Measurements from ENCODE around the gene RAPGEF2. TPM values are rescaled to one million over a fixed set of nuclear protein-coding genes. Genes with fewer than 3 reads are reported as not detected.
A peak's percentile ranks its signal among the peaks of the same experiment; 100 is the strongest.

Gene RAPGEF2
- total RNA-seq, 1 donor = 50.3 TPM

DNA sequence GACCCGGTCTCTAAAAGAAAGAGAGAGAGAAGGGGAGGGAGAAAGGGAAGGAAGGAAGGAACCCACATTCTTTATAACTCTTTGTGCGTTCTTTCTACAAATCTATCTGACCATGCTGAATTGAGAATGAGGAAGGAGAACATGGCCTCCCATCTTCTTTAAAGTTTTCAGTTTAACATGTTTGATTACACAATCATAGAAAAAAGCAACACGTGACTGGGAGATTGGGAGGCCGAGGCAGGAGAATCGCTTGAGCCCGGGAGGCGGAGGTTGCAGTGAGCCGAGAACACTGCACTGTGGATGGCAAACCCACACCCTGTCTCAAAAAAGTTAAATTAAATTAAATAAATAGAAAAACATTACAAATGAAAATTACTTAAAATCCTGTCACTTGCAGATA, 254.5 kb downstream of the RAPGEF2 start:
- Histone ChIP-seq H3K4me1 (ENCODE audit: insufficient read depth, low read length) (peaks cover 22% of the 10 kb centered on the region), H3K9me3 (ENCODE audit: low read depth, low read length) (no peaks in the 10 kb centered on the region), H3K4me2 (ENCODE audit: insufficient read depth, low read length) (no peak overlapping the region), H3K4me3 (ENCODE audit: insufficient read depth, low read length) (no peak overlapping the region), H3K79me2 (ENCODE audit: insufficient read depth, low read length) (no peaks in the 10 kb centered on the region), H2AFZ (ENCODE audit: low read length) (no peak overlapping the region), H3K36me3 (ENCODE audit: insufficient read depth, low read length) (peaks cover 16% of the 10 kb centered on the region), H4K20me1 (ENCODE audit: insufficient read depth, low read length) (no peaks in the 10 kb centered on the region), H3K27ac (ENCODE audit: low read depth, low read length) (peak overlapping the region; percentile 88), H3K27me3 (ENCODE audit: insufficient read depth, low read length) (no peaks in the 10 kb centered on the region)
- TF ChIP-seq, protein P1, sequence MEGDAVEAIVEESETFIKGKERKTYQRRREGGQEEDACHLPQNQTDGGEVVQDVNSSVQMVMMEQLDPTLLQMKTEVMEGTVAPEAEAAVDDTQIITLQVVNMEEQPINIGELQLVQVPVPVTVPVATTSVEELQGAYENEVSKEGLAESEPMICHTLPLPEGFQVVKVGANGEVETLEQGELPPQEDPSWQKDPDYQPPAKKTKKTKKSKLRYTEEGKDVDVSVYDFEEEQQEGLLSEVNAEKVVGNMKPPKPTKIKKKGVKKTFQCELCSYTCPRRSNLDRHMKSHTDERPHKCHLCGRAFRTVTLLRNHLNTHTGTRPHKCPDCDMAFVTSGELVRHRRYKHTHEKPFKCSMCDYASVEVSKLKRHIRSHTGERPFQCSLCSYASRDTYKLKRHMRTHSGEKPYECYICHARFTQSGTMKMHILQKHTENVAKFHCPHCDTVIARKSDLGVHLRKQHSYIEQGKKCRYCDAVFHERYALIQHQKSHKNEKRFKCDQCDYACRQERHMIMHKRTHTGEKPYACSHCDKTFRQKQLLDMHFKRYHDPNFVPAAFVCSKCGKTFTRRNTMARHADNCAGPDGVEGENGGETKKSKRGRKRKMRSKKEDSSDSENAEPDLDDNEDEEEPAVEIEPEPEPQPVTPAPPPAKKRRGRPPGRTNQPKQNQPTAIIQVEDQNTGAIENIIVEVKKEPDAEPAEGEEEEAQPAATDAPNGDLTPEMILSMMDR (IDR thresholded peaks at IDR 0.05; ENCODE audit: extremely low read depth, low read depth, low read length) = no peak
- no peak for DNase-seq (ENCODE audit: insufficient read length, low spot score, missing footprints)

DNA sequence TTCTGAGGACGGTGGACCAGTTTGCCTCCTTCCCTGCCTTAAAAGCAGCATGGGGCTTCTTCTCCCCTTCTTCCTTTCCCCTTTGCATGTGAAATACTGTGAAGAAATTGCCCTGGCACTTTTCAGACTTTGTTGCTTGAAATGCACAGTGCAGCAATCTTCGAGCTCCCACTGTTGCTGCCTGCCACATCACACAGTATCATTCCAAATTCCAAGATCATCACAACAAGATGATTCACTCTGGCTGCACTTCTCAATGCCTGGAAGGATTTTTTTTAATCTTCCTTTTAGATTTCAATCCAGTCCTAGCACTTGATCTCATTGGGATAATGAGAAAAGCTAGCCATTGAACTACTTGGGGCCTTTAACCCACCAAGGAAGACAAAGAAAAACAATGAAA, 255.3 kb downstream of the RAPGEF2 start:
- peak overlapping the region; percentile 63 for H2AFZ ChIP-seq (ENCODE audit: low read length)
- H3K36me3 ChIP-seq (ENCODE audit: insufficient read depth, low read length) = peaks cover 12% of the 10 kb centered on the region
- H3K9me3 ChIP-seq (ENCODE audit: low read depth, low read length) = no peaks in the 10 kb centered on the region
- TF ChIP-seq, protein P1 (IDR thresholded peaks at IDR 0.05; ENCODE audit: extremely low read depth, low read depth, low read length) = no peak
- no peaks in the 10 kb centered on the region for H3K79me2 ChIP-seq (ENCODE audit: insufficient read depth, low read length)
- no peaks in the 10 kb centered on the region for H3K27me3 ChIP-seq (ENCODE audit: insufficient read depth, low read length)
- H3K27ac ChIP-seq (ENCODE audit: low read depth, low read length) = peak overlapping the region; percentile 88
- peak; percentile 83 for DNase-seq (ENCODE audit: insufficient read length, low spot score, missing footprints)
- H3K4me2 ChIP-seq (ENCODE audit: insufficient read depth, low read length) = peak overlapping the region; percentile 71
- H4K20me1 ChIP-seq (ENCODE audit: insufficient read depth, low read length) = no peaks in the 10 kb centered on the region
- peaks cover 22% of the 10 kb centered on the region for H3K4me1 ChIP-seq (ENCODE audit: insufficient read depth, low read length)
- no peak overlapping the region for H3K4me3 ChIP-seq (ENCODE audit: insufficient read depth, low read length)

DNA sequence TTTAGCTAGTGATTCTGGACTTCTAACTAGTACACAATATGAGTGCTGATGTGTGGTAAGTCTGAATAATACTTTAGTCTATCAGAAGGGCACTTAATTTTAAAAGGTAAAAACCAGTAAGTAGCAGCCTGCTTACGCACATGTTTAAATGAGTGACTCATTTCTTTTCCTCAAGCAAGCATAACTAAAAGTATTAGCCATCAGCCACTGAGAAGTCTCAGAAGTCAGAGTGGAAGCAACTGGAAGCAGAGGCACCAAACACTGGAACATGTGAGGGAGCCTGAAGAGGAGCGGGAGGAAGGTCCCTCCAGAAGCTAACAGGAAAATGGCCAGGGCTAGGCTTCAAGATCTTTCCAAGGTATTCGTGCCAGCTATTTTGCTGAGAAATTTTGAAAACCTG, 257.7 kb downstream of the RAPGEF2 start:
- no peak for DNase-seq (ENCODE audit: insufficient read length, low spot score, missing footprints)

DNA sequence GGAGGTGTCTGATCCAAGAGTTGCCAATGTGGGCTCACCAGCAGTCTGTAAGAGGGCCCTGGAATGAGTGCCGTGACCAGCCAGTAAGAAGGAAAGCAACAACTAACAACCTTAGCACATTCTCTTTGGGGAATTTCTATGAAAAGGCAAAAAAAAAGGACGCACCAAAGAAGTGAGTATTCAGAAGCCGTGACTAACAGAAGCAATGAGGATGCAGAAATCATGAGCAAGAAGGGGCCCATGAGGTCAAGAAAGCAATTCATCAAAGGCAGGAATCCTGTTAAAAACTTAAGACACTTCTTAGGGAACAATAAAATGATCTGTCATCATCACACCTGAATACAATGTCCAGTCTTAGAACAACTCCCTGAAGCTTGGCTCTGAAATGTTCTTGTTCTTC, 260.5 kb downstream of the RAPGEF2 start:
- no peak overlapping the region for H2AFZ ChIP-seq (ENCODE audit: low read length)
- H3K4me1 ChIP-seq (ENCODE audit: insufficient read depth, low read length) = peaks cover 20% of the 10 kb centered on the region
- no peaks in the 10 kb centered on the region for H3K9me3 ChIP-seq (ENCODE audit: low read depth, low read length)
- no peak overlapping the region for H3K27ac ChIP-seq (ENCODE audit: low read depth, low read length)
- H4K20me1 ChIP-seq (ENCODE audit: insufficient read depth, low read length) = no peaks in the 10 kb centered on the region
- H3K4me3 ChIP-seq (ENCODE audit: insufficient read depth, low read length) = no peak overlapping the region
- H3K27me3 ChIP-seq (ENCODE audit: insufficient read depth, low read length) = no peaks in the 10 kb centered on the region
- H3K36me3 ChIP-seq (ENCODE audit: insufficient read depth, low read length) = no peaks in the 10 kb centered on the region
- no peaks in the 10 kb centered on the region for H3K79me2 ChIP-seq (ENCODE audit: insufficient read depth, low read length)
- no peak overlapping the region for H3K4me2 ChIP-seq (ENCODE audit: insufficient read depth, low read length)
- TF ChIP-seq, protein P1 (IDR thresholded peaks at IDR 0.05; ENCODE audit: extremely low read depth, low read depth, low read length) = no peak
- DNase-seq (ENCODE audit: insufficient read length, low spot score, missing footprints) = no peak

More for the DNA sequence above, 257.7 kb downstream of the RAPGEF2 start:
- Histone ChIP-seq H3K27me3 (ENCODE audit: insufficient read depth, low read length) (no peaks in the 10 kb centered on the region), H3K4me3 (ENCODE audit: insufficient read depth, low read length) (no peak overlapping the region), H4K20me1 (ENCODE audit: insufficient read depth, low read length) (no peaks in the 10 kb centered on the region), H3K4me1 (ENCODE audit: insufficient read depth, low read length) (peaks cover 22% of the 10 kb centered on the region), H2AFZ (ENCODE audit: low read length) (no peak overlapping the region), H3K27ac (ENCODE audit: low read depth, low read length) (peak overlapping the region; percentile 58), H3K79me2 (ENCODE audit: insufficient read depth, low read length) (no peaks in the 10 kb centered on the region), H3K9me3 (ENCODE audit: low read depth, low read length) (no peaks in the 10 kb centered on the region), H3K4me2 (ENCODE audit: insufficient read depth, low read length) (peak overlapping the region; percentile 33), H3K36me3 (ENCODE audit: insufficient read depth, low read length) (peaks cover 6% of the 10 kb centered on the region)
- TF ChIP-seq, protein P1 (IDR thresholded peaks at IDR 0.05; ENCODE audit: extremely low read depth, low read depth, low read length) = no peak

Measured in osteoblast (primary cell).